GM21381 (cell line): ENCODE data around the gene ITPR2.
"Not testable (repeated sequence)": the region's sequence is repeated elsewhere in the genome, so short reads cannot be mapped to it uniquely, and the experiment has no call there.

Experiments
- ATAC-seq: cut with Tn5 transposase; IDR thresholded peaks from one replicate; pipeline ENCODE4 v1.9.1; 2021; ENCODE audit warnings: mild to moderate bottlenecking, moderate library complexity; ENCODE audit not compliant: unreplicated experiment

The ITPR2 gene

DNA sequence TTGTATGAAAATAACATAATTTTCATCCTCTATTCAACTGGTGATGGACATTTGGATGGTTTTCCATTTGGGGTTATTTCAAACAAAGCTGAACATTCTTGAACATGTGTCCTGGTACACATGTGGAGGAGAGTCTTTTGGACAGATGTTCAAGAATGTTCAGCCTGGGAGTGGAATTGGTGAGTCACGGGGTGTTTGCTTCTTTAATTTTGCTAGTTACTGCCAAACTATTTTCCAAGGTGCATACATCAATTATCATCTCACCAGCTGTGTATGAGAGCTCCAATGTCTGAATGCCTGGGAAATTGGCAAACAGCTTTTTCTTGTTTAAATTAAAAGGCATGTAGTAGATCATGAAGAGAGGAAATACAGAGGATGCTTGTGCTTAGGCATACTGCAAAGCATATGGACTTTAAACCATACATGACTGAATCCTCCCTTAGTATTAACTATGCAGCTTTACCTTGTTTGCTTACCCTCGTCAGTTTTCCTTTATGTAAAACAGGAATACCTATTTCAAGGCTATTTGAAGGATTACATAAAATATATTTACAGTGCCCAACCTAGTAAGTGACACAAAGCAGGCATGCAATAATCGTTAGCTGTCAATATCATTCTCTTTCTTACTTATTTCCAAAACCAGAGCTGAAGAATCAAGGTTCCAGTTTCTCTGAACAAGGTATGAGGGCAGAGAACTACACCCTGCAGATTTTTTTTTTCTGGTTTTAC lies 152.1 kb downstream of the ITPR2 start:
- ATAC-seq = no peak

DNA sequence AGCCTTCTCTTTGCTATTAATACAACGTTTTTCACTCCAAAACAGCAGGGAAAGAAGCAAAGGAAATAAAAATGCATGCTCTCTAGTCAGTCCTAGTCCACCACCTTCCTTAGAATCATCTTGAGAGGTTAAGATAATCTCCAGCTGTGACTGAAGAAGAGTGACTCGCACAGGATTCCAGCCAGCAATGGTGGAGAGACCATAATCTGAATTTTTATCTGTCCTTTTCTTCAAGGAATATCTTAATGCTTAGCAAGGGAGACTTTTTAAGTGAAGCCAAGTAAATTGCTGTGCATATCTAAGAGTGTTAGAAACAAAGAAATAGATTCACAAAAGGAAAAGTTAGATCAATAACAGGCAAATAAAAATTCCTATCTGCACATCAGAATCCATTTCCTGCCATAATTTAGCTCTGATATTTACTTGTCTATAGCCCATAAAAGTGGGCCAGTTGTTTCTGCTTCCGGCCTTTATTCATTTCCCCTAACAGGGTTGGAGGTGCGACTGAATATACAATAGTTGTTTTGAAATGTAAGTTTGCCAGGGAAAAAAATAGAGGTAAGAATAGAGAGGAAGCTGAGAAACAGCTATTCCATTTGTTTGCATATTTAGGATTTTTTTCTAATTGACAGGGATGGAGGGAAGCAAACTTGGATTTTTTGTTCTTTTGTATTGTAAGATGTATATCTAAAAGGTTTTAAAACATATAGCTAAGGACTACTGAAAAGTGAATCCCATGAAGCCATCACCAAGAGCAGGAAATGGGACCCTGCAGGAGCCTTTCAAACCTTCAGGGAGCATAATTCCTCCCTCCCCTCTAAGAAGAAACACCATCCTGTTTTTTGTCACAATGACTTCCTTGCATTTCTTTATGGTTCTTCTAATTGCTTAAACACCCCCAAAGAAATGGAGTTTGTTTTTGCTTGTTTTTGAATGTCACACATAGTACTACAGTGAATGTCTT lies 154.0 kb downstream of the ITPR2 start:
- no peak for ATAC-seq

DNA sequence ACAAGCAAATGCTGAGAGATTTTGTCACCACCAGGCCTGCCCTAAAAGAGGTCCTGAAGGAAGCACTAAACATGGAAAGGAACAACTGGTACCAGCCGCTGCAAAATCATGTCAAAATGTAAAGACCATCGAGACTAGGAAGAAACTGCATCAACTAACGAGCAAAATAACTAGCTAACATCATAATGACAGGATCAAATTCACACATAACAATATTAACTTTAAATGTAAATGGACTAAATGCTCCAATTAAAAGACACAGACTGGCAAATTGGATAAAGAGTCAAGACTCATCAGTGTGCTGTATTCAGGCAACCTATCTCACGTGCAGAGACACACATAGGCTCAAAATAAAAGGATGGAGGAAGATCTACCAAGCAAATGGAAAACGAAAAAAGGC lies 161.5 kb downstream of the ITPR2 start:
- not testable (repeated sequence) for ATAC-seq

DNA sequence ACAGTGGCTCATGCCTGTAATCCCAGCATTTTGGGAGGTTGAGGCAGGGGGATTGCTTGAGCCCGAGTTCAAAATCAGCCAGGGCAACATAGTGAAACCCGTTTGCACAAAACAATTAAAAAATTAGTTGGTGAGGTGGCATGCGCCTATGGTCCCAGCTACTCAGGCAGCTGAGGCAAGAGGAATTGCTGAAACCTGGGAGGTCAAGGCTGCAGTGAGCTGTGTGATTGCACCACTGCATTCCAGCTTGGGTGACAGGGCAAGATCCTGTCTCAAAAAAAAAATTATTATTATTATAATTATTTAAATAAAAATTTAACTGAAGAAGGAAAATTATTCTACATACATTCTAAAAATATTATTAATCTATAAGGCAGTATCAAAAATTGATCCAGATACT lies 164.1 kb downstream of the ITPR2 start:
- no peak for ATAC-seq

DNA sequence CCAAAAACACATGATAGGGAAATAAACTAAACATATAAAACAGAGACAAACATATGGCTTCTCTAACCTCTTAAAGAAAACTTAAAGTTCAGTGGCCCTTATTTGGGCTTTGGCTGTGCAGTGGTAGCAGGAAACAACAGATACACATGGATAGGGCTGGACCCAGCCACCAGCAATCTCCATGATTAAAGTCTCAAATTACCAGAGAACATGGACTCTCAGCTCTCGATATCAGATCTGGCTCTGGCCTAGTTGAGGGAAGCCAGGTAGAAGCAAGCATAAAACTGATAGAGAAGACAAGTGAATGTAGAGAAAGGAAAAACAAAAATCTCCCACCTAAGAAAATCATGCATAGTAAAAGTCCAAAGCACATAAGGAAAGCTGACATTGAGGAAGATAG lies 164.8 kb downstream of the ITPR2 start:
- ATAC-seq = no peak

DNA sequence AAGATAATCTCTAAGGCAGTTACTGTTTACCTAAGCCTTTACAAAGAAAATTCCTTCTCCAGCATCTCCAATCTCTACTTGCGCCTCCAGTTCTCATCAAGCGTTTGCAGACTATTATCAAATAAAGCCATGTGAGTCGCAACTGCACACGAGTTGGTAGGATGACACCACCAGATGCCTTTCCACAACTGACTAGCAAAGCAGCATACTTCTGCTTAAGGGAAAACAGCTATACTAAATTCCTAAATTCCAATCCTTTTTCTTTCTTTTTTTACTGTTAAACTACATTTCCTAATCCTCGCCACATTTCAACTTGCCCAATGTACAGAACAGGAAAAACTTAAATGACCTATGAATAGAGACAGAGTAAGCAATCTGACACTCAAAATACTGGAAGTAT lies 166.7 kb downstream of the ITPR2 start:
- no peak for ATAC-seq

DNA sequence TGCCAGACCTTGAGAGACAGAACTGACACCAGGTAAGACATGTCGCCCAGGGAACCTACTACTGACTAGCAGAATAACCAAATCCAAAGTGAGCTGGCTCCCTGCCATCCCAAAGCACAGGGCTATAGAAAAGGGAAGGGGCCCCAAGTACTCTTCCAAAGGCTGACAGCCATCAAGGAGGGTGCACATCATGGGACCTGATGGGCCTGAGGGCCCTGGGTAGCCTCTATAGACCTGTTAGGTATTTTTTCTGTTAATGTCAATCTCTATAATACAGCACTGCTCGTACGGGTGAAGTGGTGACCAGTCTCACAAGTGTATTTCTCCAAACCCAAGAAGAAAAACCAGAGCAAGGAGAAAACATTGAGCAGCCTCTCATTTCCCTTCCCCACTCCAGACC lies 171.6 kb downstream of the ITPR2 start:
- ATAC-seq = no peak

DNA sequence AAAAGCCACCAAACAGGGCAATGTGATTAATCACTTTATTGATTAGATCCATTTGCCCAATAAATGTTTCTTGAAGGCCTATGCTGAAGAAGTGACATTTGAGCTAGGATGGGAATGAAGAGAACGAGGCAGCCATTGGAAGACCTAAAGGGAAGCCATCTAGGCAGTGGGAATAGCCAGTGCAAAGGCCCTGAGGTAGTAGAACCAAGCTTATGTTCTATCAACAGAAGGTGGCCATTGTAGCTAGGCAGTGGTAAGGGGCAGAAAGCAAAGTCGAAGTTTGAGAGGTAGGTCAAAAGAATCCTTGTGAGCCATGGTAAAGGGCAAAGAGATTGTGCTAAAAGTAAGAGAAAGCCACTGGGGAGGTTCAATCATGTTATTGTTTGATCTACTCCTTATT lies 173.1 kb downstream of the ITPR2 start:
- ATAC-seq = no peak

DNA sequence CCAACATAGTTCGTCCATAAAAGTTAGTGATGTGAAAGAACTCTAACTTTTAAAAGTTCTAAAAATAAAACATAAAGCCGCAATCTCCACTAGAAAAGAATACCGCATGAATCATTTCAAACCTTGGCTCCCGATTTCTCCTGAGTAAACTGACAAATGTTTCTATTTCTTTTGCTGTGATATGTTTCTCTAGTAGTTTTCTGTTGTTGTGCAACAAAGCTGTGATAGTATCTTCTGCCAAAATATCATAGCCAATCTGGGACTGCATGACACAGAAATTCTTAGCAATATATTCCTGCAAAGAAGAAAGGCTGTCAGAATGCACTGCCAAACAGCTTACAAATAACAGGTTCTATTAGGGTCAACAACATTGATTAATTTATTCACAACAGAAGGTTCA lies 174.0 kb downstream of the ITPR2 start:
- ATAC-seq = no peak

DNA sequence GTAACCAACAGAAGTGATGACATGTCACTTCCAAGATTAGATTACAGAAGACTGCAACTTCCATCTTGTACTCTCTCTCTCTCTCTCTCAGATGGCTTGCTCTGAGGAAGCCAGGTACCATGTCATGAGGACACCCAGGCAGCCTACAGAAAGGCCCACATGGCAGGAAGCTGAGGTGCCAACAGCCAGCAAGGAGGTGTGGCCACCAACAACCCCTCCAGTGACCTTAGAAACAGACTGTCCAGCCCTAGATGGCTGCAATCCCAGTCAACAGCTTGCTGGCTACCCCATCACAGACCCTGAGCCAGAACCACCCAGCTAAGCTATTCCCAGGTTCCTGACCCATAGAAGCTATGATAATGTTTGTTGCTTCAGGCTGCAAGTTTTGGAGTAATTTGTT lies 178.4 kb downstream of the ITPR2 start:
- ATAC-seq = no peak

DNA sequence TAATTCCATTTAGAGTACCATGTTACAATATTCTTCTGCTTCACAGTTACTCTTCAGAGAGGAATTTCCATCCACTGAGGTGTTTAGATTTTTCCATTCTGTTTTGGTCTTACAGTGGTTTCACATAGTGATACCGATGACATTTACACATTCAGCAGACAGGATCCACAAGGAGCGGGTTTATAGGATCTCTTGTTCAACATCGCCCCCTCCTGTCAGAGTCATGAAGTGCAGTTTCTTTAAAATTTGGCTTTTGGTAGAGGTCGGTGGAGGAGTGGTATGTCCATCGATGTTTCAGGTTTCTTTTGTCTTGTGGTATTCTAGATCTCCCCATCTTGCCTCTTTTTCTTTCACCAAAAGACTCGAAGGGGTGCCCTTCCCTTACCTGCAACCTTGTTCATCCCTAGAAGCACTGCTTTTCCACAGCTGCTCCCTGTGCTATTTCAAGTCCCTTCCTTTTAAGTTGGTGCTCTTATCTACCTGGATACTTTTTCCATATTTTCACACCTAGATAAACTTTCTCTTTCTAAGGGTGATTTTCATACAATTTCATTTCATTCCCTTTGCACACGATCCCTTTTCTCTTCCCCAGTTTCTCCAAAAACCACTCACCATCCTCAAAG lies 181.3 kb downstream of the ITPR2 start:
- ATAC-seq = no peak

DNA sequence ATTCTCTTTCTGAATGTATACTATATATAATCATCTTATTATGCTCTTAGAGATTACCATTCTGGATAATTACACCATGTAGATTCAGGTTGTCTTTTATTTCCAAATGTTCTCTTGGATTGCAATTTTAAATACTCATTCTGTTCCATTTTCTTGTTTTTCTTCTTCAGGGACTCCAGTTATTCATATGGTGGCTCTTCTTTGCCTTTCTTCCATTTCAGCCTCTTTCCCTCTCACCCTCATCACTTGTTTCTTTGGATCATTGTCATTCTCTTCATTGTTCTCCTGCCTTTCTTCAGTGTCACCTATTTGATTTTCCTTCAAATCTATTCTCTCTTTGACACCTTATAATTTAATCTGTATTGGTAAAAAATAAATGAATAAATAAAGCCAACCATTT lies 182.0 kb downstream of the ITPR2 start:
- no peak for ATAC-seq

DNA sequence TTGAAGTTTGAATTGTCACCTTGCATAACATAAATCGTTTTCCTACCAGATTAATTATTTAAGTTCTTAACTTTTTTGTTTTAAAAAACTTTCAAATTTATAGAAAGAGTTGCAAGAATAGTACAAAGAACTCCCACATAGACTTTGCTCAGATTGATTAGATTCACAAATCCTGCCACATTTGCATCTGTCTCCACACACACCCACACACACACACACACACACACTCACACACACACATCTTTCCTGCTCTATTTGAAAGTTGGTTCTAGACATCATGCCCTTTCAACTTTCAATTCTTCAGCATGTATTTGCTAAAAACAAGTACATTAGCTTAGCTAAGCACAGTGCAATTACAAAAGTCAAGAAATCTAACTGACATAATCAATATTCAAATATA lies 184.0 kb downstream of the ITPR2 start:
- no peak for ATAC-seq

DNA sequence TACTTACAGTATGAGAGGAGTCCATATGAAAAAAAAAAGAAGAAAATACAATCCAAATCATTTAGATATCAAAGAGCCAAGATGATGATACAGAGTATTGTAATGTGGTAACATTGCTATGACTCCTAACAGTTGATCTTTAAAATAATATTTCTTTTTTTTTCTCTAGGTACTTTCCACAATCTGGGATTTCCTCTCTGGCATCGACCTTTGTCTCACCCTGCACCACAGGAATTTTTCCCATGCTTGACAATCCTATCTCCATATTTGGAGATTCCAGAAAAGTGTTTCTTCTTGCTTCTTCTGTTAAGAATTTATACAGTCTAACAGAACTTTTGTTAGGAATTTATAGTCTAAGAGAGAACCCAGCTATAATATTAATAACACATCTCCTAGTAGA lies 184.4 kb downstream of the ITPR2 start:
- no peak for ATAC-seq

DNA sequence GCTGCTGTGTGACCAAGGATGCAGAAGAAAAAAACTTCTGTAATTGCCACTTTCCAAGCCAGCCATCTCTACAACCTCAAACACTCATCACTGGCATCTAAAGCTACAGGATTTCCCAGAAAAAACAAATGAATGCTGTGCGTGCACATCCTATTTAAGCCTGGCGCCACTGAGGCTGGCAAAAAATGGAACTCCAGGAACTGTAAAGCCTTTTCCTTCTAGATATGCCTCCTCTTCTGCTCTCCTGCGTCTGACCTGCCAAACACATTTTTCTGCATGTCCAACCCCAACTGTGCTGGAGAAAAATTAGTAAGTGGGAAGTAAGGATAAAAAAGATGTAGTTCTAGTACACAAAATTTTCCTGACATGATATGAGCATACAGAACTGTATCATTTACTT lies 184.9 kb downstream of the ITPR2 start:
- ATAC-seq = no peak

DNA sequence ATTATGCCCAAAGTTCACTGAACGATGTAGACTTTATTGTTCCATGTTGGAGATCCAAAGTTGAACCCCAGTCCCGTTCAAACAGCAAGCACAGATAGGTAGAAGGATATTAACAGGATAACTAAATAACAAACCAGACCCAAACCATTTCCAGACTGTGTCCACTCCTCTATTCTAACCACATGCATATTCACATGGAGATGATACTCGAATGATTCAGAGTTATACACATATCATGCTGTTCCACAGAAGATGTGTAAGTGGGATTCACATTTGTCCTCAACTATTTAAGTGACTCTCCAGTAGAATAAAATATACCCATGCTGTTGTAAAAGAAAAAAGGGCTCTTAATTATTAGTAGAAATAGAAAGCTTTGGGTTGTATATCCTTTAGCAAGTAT lies 185.9 kb downstream of the ITPR2 start:
- ATAC-seq = no peak

DNA sequence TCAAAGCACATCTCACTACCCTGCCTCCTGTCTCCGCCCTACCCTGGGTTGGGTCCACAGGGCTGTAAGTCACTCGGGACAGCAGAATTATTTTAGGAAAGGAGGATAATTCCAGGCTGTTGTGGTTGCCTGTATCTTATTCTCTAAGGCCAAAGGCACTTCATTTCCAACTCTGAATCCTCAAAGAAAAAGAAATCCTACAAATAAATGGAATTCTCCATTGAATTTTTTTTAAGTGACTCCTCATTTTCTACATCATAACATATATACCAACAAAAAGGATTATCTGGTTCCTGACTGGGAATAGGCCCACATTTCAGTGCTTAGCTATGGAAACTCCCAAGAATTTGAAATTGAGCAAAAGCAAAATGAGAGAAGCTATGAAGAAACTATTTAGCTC lies 186.4 kb downstream of the ITPR2 start:
- no peak for ATAC-seq

DNA sequence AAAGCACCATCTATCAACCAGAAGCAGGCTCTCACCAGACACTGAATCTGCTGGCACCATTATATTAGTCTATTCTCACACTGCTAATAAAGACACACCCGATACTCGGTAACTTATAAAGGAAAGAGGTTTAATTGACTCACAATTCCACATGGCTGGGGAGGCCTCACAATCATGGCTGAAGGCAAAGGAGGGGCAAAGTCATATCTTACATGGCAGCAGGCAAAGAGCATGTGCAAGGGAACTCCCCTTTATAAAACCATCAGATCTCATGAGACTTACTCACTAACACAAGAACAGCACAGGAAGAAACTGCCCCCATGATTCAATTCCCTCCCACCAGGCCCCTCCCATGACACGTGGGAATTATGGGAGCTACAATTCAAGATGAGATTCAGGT lies 188.6 kb downstream of the ITPR2 start:
- ATAC-seq = not testable (repeated sequence)

DNA sequence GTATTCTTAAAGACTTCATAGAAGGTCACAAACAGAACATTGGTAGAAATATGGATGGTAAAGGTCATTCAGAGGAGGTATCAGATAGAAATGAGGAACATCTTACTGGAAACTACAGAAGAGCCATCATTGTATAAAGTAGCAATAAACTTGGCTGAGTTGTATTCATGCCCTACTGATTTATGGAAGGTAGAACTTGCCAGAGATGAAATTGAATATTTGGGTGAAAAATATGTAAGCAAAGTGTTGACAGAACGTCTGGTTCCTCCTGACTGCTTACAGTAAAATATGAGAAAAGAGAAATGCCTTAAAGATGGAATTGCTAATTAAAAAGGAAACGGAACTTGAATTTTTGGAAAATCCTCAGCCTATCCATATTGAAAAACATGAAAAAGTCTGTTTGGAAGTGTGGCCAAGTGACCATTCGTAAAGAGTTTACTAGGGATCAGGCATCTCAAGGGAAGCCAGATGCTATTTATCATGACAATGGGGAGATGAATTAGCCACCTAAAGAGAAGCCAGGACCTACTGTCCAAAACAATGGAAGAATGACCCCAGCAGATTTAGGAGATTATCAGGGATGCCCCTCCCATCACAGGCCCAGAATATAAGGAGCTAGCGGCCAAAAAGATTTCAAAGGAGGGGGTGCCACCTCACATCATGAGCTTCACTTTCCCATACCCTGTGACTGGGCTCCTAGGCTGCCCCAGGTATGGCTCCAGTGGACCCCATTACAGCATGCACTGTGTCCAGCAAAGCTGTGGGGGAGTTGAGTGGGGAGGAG lies 189.3 kb downstream of the ITPR2 start:
- no peak for ATAC-seq

DNA sequence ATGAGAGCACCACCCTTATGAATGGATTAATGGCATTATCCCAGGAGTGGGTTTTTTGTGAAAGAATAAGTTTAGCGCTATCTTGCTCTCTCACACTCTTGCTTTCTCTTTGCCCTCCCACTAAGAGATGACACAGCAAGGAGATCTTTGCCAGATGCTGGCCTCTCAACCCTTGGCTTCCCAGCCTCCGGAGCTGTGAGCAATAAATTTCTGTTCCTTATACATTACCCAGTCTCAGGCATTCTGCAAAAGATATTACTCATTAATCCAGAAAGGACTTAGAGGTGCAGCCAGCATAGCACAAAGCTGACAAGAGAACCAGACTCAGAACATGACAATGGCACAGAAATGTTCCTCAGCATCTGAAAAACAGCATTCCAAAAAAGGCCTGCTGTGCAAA lies 190.6 kb downstream of the ITPR2 start:
- ATAC-seq = no peak

DNA sequence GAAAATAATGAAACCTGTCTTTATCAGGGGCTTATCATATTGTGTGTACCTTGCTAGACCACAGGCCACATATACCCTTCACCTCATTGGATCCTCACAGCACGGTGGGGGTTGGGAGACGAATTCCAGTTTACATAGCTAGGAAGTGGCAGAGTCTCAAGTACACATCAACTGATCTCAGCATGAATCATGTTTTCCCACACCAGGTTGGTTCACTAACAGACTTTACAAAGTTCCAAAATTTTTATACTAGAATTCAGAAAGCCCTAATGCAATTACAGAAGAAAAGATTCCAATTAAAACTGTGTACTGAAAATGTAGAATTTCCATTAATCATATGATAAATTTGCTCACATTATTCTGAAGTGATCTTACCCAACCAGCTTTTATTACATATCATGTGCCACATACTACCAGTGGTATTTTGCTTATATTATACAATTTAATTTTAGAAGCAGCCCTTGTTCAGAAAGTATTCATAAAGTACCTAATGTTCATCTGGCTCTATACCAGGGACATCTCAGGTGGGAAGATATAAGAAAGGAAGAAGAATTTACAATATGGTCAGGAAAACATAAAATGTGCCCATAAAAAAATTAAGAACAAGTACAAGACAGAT lies 196.2 kb downstream of the ITPR2 start:
- no peak for ATAC-seq
